ENCODE measurements around the gene FFAR2.
"Not testable (repeated sequence)": the region's sequence is repeated elsewhere in the genome, so short reads cannot be mapped to it uniquely, and the experiment has no call there.

Gene FFAR2

GRCh38 chr19:35447606-35448469 lies at the start of gene FFAR2:
Gene FFAR2, plus strand, starts transcription at chr19:35448257. Its CDS starts 1,458 bp downstream, at chr19:35449715.
- DNase-seq, result no peak

GRCh38 chr19:35398570-35398969 lies 49.5 kb upstream of the FFAR2 start:
- DNase-seq, result no peak

- DNase-seq, result no peak
Measured at GRCh38 chr19:35399231-35399630, 48.8 kb upstream of the FFAR2 start.

- DNase-seq, result no peak
Measured at GRCh38 chr19:35399948-35400772, 47.9 kb upstream of the FFAR2 start.

- DNase-seq, result no peak
Measured at GRCh38 chr19:35400773-35401100, 47.3 kb upstream of the FFAR2 start.

GRCh38 chr19:35401416-35401815 lies 46.6 kb upstream of the FFAR2 start:
- DNase-seq, result not testable (repeated sequence)

- no peak for DNase-seq
Measured at GRCh38 chr19:35403116-35403760, 44.8 kb upstream of the FFAR2 start.

- no peak for DNase-seq
Measured at GRCh38 chr19:35404879-35405622, 43.0 kb upstream of the FFAR2 start.

GRCh38 chr19:35407619-35408018 lies 40.4 kb upstream of the FFAR2 start:
- no peak for DNase-seq

- no peak for DNase-seq
Measured at GRCh38 chr19:35408284-35409171, 39.5 kb upstream of the FFAR2 start.

GRCh38 chr19:35409191-35409590 lies 38.9 kb upstream of the FFAR2 start:
- no peak for DNase-seq

- no peak for DNase-seq
Measured at GRCh38 chr19:35410487-35410886, 37.6 kb upstream of the FFAR2 start.

GRCh38 chr19:35414442-35414841 lies 33.6 kb upstream of the FFAR2 start:
- no peak for DNase-seq

- no peak for DNase-seq
Measured at GRCh38 chr19:35416331-35416730, 31.7 kb upstream of the FFAR2 start.

- DNase-seq, result no peak
Measured at GRCh38 chr19:35417278-35417677, 30.8 kb upstream of the FFAR2 start.

- DNase-seq, result no peak
Measured at GRCh38 chr19:35417713-35418534, 30.1 kb upstream of the FFAR2 start.

GRCh38 chr19:35419046-35419445 lies 29.0 kb upstream of the FFAR2 start:
- DNase-seq, result no peak

- DNase-seq, result no peak
Measured at GRCh38 chr19:35419805-35420204, 28.3 kb upstream of the FFAR2 start.

- DNase-seq, result no peak
Measured at GRCh38 chr19:35421362-35421761, 26.7 kb upstream of the FFAR2 start.

GRCh38 chr19:35423406-35423805 lies 24.7 kb upstream of the FFAR2 start:
- not testable (repeated sequence) for DNase-seq

- DNase-seq, result no peak
Measured at GRCh38 chr19:35425682-35426081, 22.4 kb upstream of the FFAR2 start.
